Measurements from ENCODE around the gene PAH. TPM values are rescaled to one million over a fixed set of nuclear protein-coding genes. Genes with fewer than 3 reads are reported as not detected.

Gene PAH
- polyA plus RNA-seq, 3 donors: not detected

GRCh38 chr12:102793921-102794320 is 123.1 kb downstream of the PAH start:
- TF ChIP-seq, protein P1, sequence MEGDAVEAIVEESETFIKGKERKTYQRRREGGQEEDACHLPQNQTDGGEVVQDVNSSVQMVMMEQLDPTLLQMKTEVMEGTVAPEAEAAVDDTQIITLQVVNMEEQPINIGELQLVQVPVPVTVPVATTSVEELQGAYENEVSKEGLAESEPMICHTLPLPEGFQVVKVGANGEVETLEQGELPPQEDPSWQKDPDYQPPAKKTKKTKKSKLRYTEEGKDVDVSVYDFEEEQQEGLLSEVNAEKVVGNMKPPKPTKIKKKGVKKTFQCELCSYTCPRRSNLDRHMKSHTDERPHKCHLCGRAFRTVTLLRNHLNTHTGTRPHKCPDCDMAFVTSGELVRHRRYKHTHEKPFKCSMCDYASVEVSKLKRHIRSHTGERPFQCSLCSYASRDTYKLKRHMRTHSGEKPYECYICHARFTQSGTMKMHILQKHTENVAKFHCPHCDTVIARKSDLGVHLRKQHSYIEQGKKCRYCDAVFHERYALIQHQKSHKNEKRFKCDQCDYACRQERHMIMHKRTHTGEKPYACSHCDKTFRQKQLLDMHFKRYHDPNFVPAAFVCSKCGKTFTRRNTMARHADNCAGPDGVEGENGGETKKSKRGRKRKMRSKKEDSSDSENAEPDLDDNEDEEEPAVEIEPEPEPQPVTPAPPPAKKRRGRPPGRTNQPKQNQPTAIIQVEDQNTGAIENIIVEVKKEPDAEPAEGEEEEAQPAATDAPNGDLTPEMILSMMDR (IDR thresholded peaks at IDR 0.05): no peak
- Mint-ChIP-seq H3K36me3 (no peaks in the 10 kb centered on the region), H3K27ac (no peak overlapping the region), H3K4me1 (no peaks in the 10 kb centered on the region), H3K9me3 (no peaks in the 10 kb centered on the region), H3K27me3 (ENCODE audit: low read depth in 3 of 3) (peaks cover 0 to 8% (median 1%) of the 10 kb centered on the region in 3 donors), H3K4me3 (no peak overlapping the region)
- H3K4me1 ChIP-seq (ENCODE audit: control insufficient read depth in 1 of 2, insufficient read depth in 2 of 2, low read length in 2 of 2): no peaks in the 10 kb centered on the region
- H3K36me3 ChIP-seq (replicated peaks in 1 of 2; ENCODE audit: control insufficient read depth in 1 of 2, insufficient read depth in 2 of 2, low read length in 2 of 2): no peaks in the 10 kb centered on the region
- H3K4me3 ChIP-seq (replicated peaks in 1 of 3; ENCODE audit: low read depth in 2 of 3, low read length in 3 of 3): no peak overlapping the region
- H3K27ac ChIP-seq (ENCODE audit: low read depth in 1 of 2, low read length in 2 of 2): no peak overlapping the region
- H3K9me3 ChIP-seq (replicated peaks in 1 of 2; ENCODE audit: control insufficient read depth in 1 of 2, insufficient read depth in 1 of 2, low read length in 2 of 2): no peaks in the 10 kb centered on the region
- H3K79me2 ChIP-seq (ENCODE audit: insufficient read depth, low read length): no peaks in the 10 kb centered on the region
- no peak overlapping the region for H3K9ac ChIP-seq (ENCODE audit: insufficient read depth, low read length, poor library complexity, severe bottlenecking)
- no peak overlapping the region for H2AFZ ChIP-seq (ENCODE audit: insufficient read depth, low read depth, low read length, poor library complexity, severe bottlenecking)
- intact Hi-C loops (cut with micrococcal nuclease): no loop called here
- H3K4me2 ChIP-seq (replicated peaks; ENCODE audit: extremely low read depth, low read length, poor library complexity, severe bottlenecking): no peak overlapping the region
- no peak for DNase-seq
- H3K27me3 ChIP-seq (ENCODE audit: control insufficient read depth in 2 of 2, insufficient read depth in 2 of 2, low read length in 2 of 2): peaks cover 0 to 4% of the 10 kb centered on the region in 2 donors
- WGBS (ENCODE audit: insufficient coverage): no CpG with 5 or more reads among the region's 7 CpGs
- no peaks in the 10 kb centered on the region for H4K20me1 ChIP-seq (ENCODE audit: insufficient read depth, low read length)

Other genes starting within 250 kb of the PAH start
- gene ASCL1, start 40.4 kb upstream of the PAH start, polyA plus RNA-seq: not detected

All from CD14-positive monocyte (primary cell).